Measurements from ENCODE around the gene PDF.

GRCh38 chr16:69327585-69328310 is 2.6 kb downstream of the PDF start:
- TF ChIP-seq TAF1 (IDR thresholded peaks at IDR 0.05; ENCODE audit: low read depth) (no peak), MAX (IDR thresholded peaks at IDR 0.05) (no peak), EP300 (IDR thresholded peaks at IDR 0.05; ENCODE audit: borderline replicate concordance) (no peak), REST (IDR thresholded peaks at IDR 0.05; ENCODE audit: low read depth) (no peak), CEBPB (IDR thresholded peaks at IDR 0.05) (no peak), YY1 (IDR thresholded peaks at IDR 0.05; ENCODE audit: low read depth) (no peak), FOXM1 (IDR thresholded peaks at IDR 0.05; ENCODE audit: borderline replicate concordance, low read depth) (no peak), RAD21 (IDR thresholded peaks at IDR 0.05; ENCODE audit: low read depth) (no peak), USF1 (IDR thresholded peaks at IDR 0.05) (no peak), CREB1 (IDR thresholded peaks at IDR 0.05; ENCODE audit: low read depth) (no peak), TEAD4 (IDR thresholded peaks at IDR 0.05) (no peak), NFIC (IDR thresholded peaks at IDR 0.05) (no peak), EGR1 (IDR thresholded peaks at IDR 0.05) (no peak), TCF12 (IDR thresholded peaks at IDR 0.05; ENCODE audit: low read depth) (no peak)

All from Ishikawa (cell line).